ENCODE data around the gene ARSH. TPM values are rescaled to one million over a fixed set of nuclear protein-coding genes. Genes with fewer than 3 reads are reported as not detected.

ARSH gene
- total RNA-seq, 4 donors from 2014 or later = not detected

GRCh38 chrX:2967998-2968909 is 38.1 kb upstream of the ARSH start:
- TF ChIP-seq, protein P1, sequence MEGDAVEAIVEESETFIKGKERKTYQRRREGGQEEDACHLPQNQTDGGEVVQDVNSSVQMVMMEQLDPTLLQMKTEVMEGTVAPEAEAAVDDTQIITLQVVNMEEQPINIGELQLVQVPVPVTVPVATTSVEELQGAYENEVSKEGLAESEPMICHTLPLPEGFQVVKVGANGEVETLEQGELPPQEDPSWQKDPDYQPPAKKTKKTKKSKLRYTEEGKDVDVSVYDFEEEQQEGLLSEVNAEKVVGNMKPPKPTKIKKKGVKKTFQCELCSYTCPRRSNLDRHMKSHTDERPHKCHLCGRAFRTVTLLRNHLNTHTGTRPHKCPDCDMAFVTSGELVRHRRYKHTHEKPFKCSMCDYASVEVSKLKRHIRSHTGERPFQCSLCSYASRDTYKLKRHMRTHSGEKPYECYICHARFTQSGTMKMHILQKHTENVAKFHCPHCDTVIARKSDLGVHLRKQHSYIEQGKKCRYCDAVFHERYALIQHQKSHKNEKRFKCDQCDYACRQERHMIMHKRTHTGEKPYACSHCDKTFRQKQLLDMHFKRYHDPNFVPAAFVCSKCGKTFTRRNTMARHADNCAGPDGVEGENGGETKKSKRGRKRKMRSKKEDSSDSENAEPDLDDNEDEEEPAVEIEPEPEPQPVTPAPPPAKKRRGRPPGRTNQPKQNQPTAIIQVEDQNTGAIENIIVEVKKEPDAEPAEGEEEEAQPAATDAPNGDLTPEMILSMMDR (IDR thresholded peaks at IDR 0.05; ENCODE audit: low read depth) = no peak

GRCh38 chrX:2969021-2969420 is 37.3 kb upstream of the ARSH start:
- TF ChIP-seq, protein P1 (IDR thresholded peaks at IDR 0.05; ENCODE audit: low read depth) = no peak

- TF ChIP-seq, protein P1 (IDR thresholded peaks at IDR 0.05; ENCODE audit: low read depth) = no peak
Observed at GRCh38 chrX:2972391-2972790, 34.0 kb upstream of the ARSH start.

- TF ChIP-seq, protein P1 (IDR thresholded peaks at IDR 0.05; ENCODE audit: low read depth) = no peak
Observed at GRCh38 chrX:2974961-2975360, 31.4 kb upstream of the ARSH start.

GRCh38 chrX:2984342-2984741 is 22.0 kb upstream of the ARSH start:
- TF ChIP-seq, protein P1 (IDR thresholded peaks at IDR 0.05; ENCODE audit: low read depth) = no peak

DNA sequence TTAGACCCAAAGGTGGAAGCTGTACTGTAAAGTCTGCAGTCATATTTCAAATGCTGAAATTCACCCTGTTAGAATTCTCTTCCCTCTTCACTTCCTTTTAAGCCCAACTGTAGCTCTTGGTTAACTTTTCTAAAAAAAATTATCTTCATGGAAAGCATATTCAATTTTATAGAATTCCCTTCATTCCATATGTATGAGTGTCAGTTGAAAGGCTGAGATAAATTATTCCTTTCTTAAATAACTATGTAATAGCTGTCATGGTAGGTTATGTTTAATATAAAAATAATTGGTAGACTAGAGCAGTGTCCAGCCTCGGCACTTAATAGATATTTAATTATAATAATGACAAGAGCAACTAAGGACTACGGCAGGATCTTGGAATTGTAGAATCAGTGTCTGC is 16.8 kb upstream of the ARSH start:
- TF ChIP-seq, protein P1 (IDR thresholded peaks at IDR 0.05; ENCODE audit: low read depth) = no peak

DNA sequence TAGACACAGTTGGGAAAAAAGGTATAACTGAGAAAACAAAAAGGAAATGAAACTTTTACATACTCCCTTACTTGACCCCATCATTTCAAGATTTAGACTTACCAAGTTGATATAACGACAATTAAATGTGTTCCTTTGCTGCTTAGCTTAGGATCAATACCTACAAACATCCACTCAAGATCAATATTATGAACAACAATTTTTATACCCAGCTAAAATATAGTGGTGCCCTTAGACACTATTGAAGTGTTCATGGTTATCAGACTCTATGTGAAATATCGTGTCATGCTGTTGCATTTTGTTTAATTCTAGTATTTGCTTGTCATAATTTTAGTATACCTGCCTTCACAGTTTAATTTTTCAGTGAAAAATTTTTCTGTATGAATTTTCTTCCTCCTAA is 4.2 kb downstream of the ARSH start:
- TF ChIP-seq, protein P1 (IDR thresholded peaks at IDR 0.05; ENCODE audit: low read depth) = no peak
